ENCODE measurements around the gene RUSC1.
"Not testable (repeated sequence)": the region's sequence is repeated elsewhere in the genome, so short reads cannot be mapped to it uniquely, and the experiment has no call there.

RUSC1 gene

GRCh38 chr1:155324037-155324716, 3.5 kb downstream of the RUSC1 start:
- DNase-seq (ENCODE audit: low spot score), result peak; percentile 95

- DNase-seq (ENCODE audit: low spot score), result no peak
Observed at GRCh38 chr1:155324717-155325602, 4.3 kb downstream of the RUSC1 start.

- DNase-seq (ENCODE audit: low spot score), result no peak
Observed at GRCh38 chr1:155325603-155325893, 4.9 kb downstream of the RUSC1 start.

GRCh38 chr1:155326020-155326526, 5.4 kb downstream of the RUSC1 start:
- DNase-seq (ENCODE audit: low spot score), result no peak

- no peak for DNase-seq (ENCODE audit: low spot score)
Observed at GRCh38 chr1:155326631-155327037, 5.9 kb downstream of the RUSC1 start.

GRCh38 chr1:155327981-155328380, 7.3 kb downstream of the RUSC1 start:
- DNase-seq (ENCODE audit: low spot score), result no peak

GRCh38 chr1:155328856-155329255, 8.2 kb downstream of the RUSC1 start:
- not testable (repeated sequence) for DNase-seq (ENCODE audit: low spot score)

GRCh38 chr1:155329980-155330598, 9.4 kb downstream of the RUSC1 start:
- DNase-seq (ENCODE audit: low spot score), result no peak

- DNase-seq (ENCODE audit: low spot score), result no peak
Observed at GRCh38 chr1:155334962-155335361, 14.3 kb downstream of the RUSC1 start.

- DNase-seq (ENCODE audit: low spot score), result no peak
Observed at GRCh38 chr1:155339515-155340097, 18.9 kb downstream of the RUSC1 start.

- DNase-seq (ENCODE audit: low spot score), result no peak
Observed at GRCh38 chr1:155342842-155343241, 22.1 kb downstream of the RUSC1 start.

- DNase-seq (ENCODE audit: low spot score), result no peak
Observed at GRCh38 chr1:155352631-155353030, 31.9 kb downstream of the RUSC1 start.

GRCh38 chr1:155360051-155360450, 39.4 kb downstream of the RUSC1 start:
- no peak for DNase-seq (ENCODE audit: low spot score)

GRCh38 chr1:155379180-155379579, 58.5 kb downstream of the RUSC1 start:
- peak; percentile 7 for DNase-seq (ENCODE audit: low spot score)

GRCh38 chr1:155379631-155380090, 59.0 kb downstream of the RUSC1 start:
- peak; percentile 54 for DNase-seq (ENCODE audit: low spot score)
